HepG2 (cell line): ENCODE results near the gene MAN1B1. TPM values are rescaled to one million over a fixed set of nuclear protein-coding genes. Genes with fewer than 3 reads are reported as not detected.

ENCODE experiments used
- BRF2 ChIP-seq: sonication (generic); formaldehyde crosslinking; IDR thresholded peaks from 2 replicates; pipeline ENCODE4 v1.8.1; 2022; ENCODE audit warnings: mild to moderate bottlenecking, missing genetic modification reagents
- GATA4 ChIP-seq: sonication (generic); IDR thresholded peaks from 2 replicates; pipeline ENCODE4 v1.6.1; 2016; ENCODE audit warnings: antibody characterized with exemption, low read depth, borderline replicate concordance
- IRF2 ChIP-seq: IDR thresholded peaks from 2 replicates; pipeline ENCODE4 v1.6.1; 2018; ENCODE audit warnings: missing genetic modification reagents, missing compliant biosample characterization
- MEIS1 ChIP-seq: sonication (generic); formaldehyde crosslinking; IDR thresholded peaks from 2 replicates; pipeline ENCODE4 v1.9.0; 2021; ENCODE audit warnings: mild to moderate bottlenecking, missing genetic modification reagents, moderate library complexity, borderline replicate concordance
- SIN3B ChIP-seq: fragments of 150-350 bp; IDR thresholded peaks from 2 replicates; pipeline ENCODE4 v1.6.1; 2014; ENCODE audit warnings: low read length
- STAT5B ChIP-seq: sonication (generic); formaldehyde crosslinking; IDR thresholded peaks from 2 replicates; pipeline ENCODE4 v1.4.0; 2020; ENCODE audit warnings: missing genetic modification reagents
- WIZ ChIP-seq: sonication (generic); formaldehyde crosslinking; IDR thresholded peaks from 2 replicates; pipeline ENCODE4 v1.5.1; 2020; ENCODE audit warnings: mild to moderate bottlenecking, missing genetic modification reagents
- ZBTB2 ChIP-seq: sonication (generic); formaldehyde crosslinking; IDR thresholded peaks from 2 replicates; pipeline ENCODE4 v1.8.0; 2022; ENCODE audit warnings: low read depth, missing genetic modification reagents
- ZKSCAN5 ChIP-seq: sonication (generic); formaldehyde crosslinking; IDR thresholded peaks from 2 replicates; pipeline ENCODE4 v1.5.1; 2020; ENCODE audit warnings: mild to moderate bottlenecking, missing genetic modification reagents
- ZNF354B ChIP-seq: sonication (generic); formaldehyde crosslinking; IDR thresholded peaks from 2 replicates; pipeline ENCODE4 v1.8.0; 2022; ENCODE audit warnings: mild to moderate bottlenecking, missing genetic modification reagents
- ZNF530 ChIP-seq: sonication (generic); formaldehyde crosslinking; IDR thresholded peaks from 2 replicates; pipeline ENCODE4 v1.5.0; 2020; ENCODE audit warnings: low read depth, mild to moderate bottlenecking, missing genetic modification reagents
- ZNF577 ChIP-seq: sonication (generic); formaldehyde crosslinking; IDR thresholded peaks from 2 replicates; pipeline ENCODE4 v1.4.0; 2020; ENCODE audit warnings: mild to moderate bottlenecking, low read depth, missing genetic modification reagents, borderline replicate concordance
- ZNF605 ChIP-seq: sonication (generic); formaldehyde crosslinking; IDR thresholded peaks from 2 replicates; pipeline ENCODE4 v1.8.0; 2022; ENCODE audit warnings: mild to moderate bottlenecking, missing genetic modification reagents
- ZNF83 ChIP-seq: sonication (generic); formaldehyde crosslinking; IDR thresholded peaks from 2 replicates; pipeline ENCODE4 v1.4.0; 2020; ENCODE audit warnings: missing genetic modification reagents, mild to moderate bottlenecking, borderline replicate concordance
- polyA plus RNA-seq, 8 experiments: library from polyadenylated mRNA; depleted of rRNA in 3 of 8; stranded (reverse) in 7 of 8; unstranded in 1 of 8; fragments of >200 nt; fragmentation: Illumina TruSeq in 4 of 8; extraction: Trizol in 4 of 8; gene quantifications; 2 replicates each; pipeline versions ENCODE4 v1.2.1 to v1.2.3, GENCODE V29; 2011 to 2016; ENCODE audit warnings: low read depth in 4 of 8, missing spikeins in 1 of 8, mixed read lengths in 1 of 8; ENCODE audit not compliant: insufficient read depth in 1 of 8
- total RNA-seq, 5 experiments: library from RNA; depleted of rRNA; stranded (reverse); fragments of >200 nt; fragmentation: Illumina TruSeq; extraction: Trizol; gene quantifications; 2 replicates each; pipeline ENCODE4 v1.2.3, GENCODE V29; 2016; ENCODE audit warnings: low read depth in 1 of 5
- TF ChIP-seq, protein P1 (sequence below): sonication (generic); formaldehyde crosslinking; IDR thresholded peaks from 2 replicates; pipeline ENCODE4 v1.5.0; 2020; ENCODE audit warnings: missing genetic modification reagents, mild to moderate bottlenecking, borderline replicate concordance
- TF ChIP-seq, protein P2 (sequence below): sonication (generic); formaldehyde crosslinking; conservative IDR thresholded peaks from 2 replicates; pipeline ENCODE4 v1.8.1; 2023; ENCODE audit warnings: missing genetic modification reagents
- TF ChIP-seq, protein P3 (sequence below): sonication (generic); formaldehyde crosslinking; IDR thresholded peaks from 2 replicates; pipeline ENCODE4 v1.4.0; 2020; ENCODE audit warnings: missing genetic modification reagents
- TF ChIP-seq, protein P4 (sequence below): sonication (generic); formaldehyde crosslinking; IDR thresholded peaks from 2 replicates; pipeline ENCODE4 v1.4.0; 2020; ENCODE audit warnings: missing genetic modification reagents, borderline replicate concordance

Gene MAN1B1
- total and polyA plus RNA-seq, 2 of the 13 experiments (the other 11 are each of a cell fraction or from before 2014, with no cell fraction given): 48.9 to 59.5 TPM

- TF ChIP-seq, protein P1, sequence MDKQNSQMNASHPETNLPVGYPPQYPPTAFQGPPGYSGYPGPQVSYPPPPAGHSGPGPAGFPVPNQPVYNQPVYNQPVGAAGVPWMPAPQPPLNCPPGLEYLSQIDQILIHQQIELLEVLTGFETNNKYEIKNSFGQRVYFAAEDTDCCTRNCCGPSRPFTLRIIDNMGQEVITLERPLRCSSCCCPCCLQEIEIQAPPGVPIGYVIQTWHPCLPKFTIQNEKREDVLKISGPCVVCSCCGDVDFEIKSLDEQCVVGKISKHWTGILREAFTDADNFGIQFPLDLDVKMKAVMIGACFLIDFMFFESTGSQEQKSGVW (CRISPR knock-in tag): no peak
- TF ChIP-seq, protein P2, sequence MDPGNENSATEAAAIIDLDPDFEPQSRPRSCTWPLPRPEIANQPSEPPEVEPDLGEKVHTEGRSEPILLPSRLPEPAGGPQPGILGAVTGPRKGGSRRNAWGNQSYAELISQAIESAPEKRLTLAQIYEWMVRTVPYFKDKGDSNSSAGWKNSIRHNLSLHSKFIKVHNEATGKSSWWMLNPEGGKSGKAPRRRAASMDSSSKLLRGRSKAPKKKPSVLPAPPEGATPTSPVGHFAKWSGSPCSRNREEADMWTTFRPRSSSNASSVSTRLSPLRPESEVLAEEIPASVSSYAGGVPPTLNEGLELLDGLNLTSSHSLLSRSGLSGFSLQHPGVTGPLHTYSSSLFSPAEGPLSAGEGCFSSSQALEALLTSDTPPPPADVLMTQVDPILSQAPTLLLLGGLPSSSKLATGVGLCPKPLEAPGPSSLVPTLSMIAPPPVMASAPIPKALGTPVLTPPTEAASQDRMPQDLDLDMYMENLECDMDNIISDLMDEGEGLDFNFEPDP (CRISPR knock-in tag): no peak
- TF ChIP-seq ZNF83 (CRISPR knock-in tag): no peak
- no peak for TF ChIP-seq WIZ (CRISPR knock-in tag)
- TF ChIP-seq BRF2: no peak
- TF ChIP-seq STAT5B (CRISPR knock-in tag): no peak
- TF ChIP-seq GATA4: 0 out of 2 replicates have a peak, but pooled peaks have one; percentile 46
- TF ChIP-seq ZNF354B (CRISPR knock-in tag): no peak
- peak; percentile 39; the same call in 1 of the 2 replicates for TF ChIP-seq MEIS1 (CRISPR knock-in tag)
- TF ChIP-seq, protein P3, sequence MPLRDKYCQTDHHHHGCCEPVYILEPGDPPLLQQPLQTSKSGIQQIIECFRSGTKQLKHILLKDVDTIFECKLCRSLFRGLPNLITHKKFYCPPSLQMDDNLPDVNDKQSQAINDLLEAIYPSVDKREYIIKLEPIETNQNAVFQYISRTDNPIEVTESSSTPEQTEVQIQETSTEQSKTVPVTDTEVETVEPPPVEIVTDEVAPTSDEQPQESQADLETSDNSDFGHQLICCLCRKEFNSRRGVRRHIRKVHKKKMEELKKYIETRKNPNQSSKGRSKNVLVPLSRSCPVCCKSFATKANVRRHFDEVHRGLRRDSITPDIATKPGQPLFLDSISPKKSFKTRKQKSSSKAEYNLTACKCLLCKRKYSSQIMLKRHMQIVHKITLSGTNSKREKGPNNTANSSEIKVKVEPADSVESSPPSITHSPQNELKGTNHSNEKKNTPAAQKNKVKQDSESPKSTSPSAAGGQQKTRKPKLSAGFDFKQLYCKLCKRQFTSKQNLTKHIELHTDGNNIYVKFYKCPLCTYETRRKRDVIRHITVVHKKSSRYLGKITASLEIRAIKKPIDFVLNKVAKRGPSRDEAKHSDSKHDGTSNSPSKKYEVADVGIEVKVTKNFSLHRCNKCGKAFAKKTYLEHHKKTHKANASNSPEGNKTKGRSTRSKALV (CRISPR knock-in tag): no peak
- TF ChIP-seq IRF2 (CRISPR knock-in tag): peak; percentile 78
- TF ChIP-seq ZKSCAN5 (CRISPR knock-in tag): peak; percentile 32; the same call in 1 of the 2 replicates
- TF ChIP-seq, protein P4, sequence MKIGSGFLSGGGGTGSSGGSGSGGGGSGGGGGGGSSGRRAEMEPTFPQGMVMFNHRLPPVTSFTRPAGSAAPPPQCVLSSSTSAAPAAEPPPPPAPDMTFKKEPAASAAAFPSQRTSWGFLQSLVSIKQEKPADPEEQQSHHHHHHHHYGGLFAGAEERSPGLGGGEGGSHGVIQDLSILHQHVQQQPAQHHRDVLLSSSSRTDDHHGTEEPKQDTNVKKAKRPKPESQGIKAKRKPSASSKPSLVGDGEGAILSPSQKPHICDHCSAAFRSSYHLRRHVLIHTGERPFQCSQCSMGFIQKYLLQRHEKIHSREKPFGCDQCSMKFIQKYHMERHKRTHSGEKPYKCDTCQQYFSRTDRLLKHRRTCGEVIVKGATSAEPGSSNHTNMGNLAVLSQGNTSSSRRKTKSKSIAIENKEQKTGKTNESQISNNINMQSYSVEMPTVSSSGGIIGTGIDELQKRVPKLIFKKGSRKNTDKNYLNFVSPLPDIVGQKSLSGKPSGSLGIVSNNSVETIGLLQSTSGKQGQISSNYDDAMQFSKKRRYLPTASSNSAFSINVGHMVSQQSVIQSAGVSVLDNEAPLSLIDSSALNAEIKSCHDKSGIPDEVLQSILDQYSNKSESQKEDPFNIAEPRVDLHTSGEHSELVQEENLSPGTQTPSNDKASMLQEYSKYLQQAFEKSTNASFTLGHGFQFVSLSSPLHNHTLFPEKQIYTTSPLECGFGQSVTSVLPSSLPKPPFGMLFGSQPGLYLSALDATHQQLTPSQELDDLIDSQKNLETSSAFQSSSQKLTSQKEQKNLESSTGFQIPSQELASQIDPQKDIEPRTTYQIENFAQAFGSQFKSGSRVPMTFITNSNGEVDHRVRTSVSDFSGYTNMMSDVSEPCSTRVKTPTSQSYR (CRISPR knock-in tag): no peak
- TF ChIP-seq ZNF577 (CRISPR knock-in tag): no peak
- peak; percentile 62; the same call in 1 of the 2 replicates for TF ChIP-seq ZBTB2 (CRISPR knock-in tag)
- no peak for TF ChIP-seq SIN3B
- no peak for TF ChIP-seq ZNF530 (CRISPR knock-in tag)
- TF ChIP-seq ZNF605 (CRISPR knock-in tag): 0 out of 2 replicates have a peak, but pooled peaks have one; percentile 60
Measured at GRCh38 chr9:137129456-137130175, 42.8 kb downstream of the MAN1B1 start (continued).
